Esophagus (tissue), 2 donors: Measurements from ENCODE around the gene C17orf107. TPM values are rescaled to one million over a fixed set of nuclear protein-coding genes. Genes with fewer than 3 reads are reported as not detected.

Experiments used
- H3K27ac ChIP-seq, 2 donors: one replicate each; pipeline ENCODE4 v1.5.1; 2013; ENCODE audit warnings: low read depth in 2 of 2, mild to moderate bottlenecking in 2 of 2, inconsistent platforms in 1 of 2, low read length in 1 of 2, moderate library complexity in 1 of 2
- H3K27me3 ChIP-seq, 2 donors: one replicate each; pipeline ENCODE4 v1.6.1; 2013; ENCODE audit warnings: low read length in 2 of 2, control low read depth in 1 of 2, mild to moderate bottlenecking in 1 of 2; ENCODE audit not compliant: insufficient read depth in 2 of 2, control insufficient read depth in 1 of 2
- H3K36me3 ChIP-seq, 2 donors: one replicate each; pipeline ENCODE4 v1.6.1; 2013; ENCODE audit warnings: low read length in 1 of 2; ENCODE audit not compliant: control insufficient read depth in 2 of 2, insufficient read depth in 2 of 2
- H3K4me1 ChIP-seq, 2 donors: one replicate each; pipeline ENCODE4 v1.6.1; 2013; ENCODE audit warnings: low read length in 1 of 2; ENCODE audit not compliant: control insufficient read depth in 2 of 2, insufficient read depth in 2 of 2
- H3K4me3 ChIP-seq, 2 donors: one replicate each; pipeline ENCODE4 v1.5.1; 2013; ENCODE audit warnings: low read length in 2 of 2, mild to moderate bottlenecking in 2 of 2, low read depth in 1 of 2, moderate library complexity in 1 of 2
- H3K9me3 ChIP-seq, 2 donors: one replicate each; pipeline ENCODE4 v1.6.1; 2013; ENCODE audit warnings: mild to moderate bottlenecking in 2 of 2, low read depth in 1 of 2, low read length in 1 of 2, moderate library complexity in 1 of 2; ENCODE audit not compliant: control insufficient read depth in 2 of 2, insufficient read depth in 1 of 2
- WGBS, 2 donors: extraction: QIAGEN DNeasy Blood & Tissue Kit; methylation state at CpG; one replicate each; pipeline ENCODE4 v1.1.7; 2013; 5-methylcytosine and 5-hydroxymethylcytosine counted together
- polyA plus RNA-seq, 2 donors: library from polyadenylated mRNA; stranded (reverse); fragments of 200-250 nt; gene quantifications; one replicate each; pipeline ENCODE4 v1.2.3, GENCODE V29; 2013
- donor health status: healthy with polysubstance abuse.
- donor health status: Bipolar disorder and iron deficiency.

Gene C17orf107
- polyA plus RNA-seq, 2 donors, result 0.58 to 0.71 TPM

GRCh38 chr17:4870855-4871254 lies 28.5 kb upstream of the C17orf107 start:
- Histone ChIP-seq H3K27ac (no peak overlapping the region), H3K36me3 (peaks cover 0 to 7% of the 10 kb centered on the region in 2 donors), H3K4me1 (no peaks in the 10 kb centered on the region), H3K9me3 (no peaks in the 10 kb centered on the region), H3K27me3 (no peaks in the 10 kb centered on the region), H3K4me3 (no peak overlapping the region)
- 87 to 89% methylated on average over 2 of the region's 2 CpGs for WGBS, 2 donors

DNA sequence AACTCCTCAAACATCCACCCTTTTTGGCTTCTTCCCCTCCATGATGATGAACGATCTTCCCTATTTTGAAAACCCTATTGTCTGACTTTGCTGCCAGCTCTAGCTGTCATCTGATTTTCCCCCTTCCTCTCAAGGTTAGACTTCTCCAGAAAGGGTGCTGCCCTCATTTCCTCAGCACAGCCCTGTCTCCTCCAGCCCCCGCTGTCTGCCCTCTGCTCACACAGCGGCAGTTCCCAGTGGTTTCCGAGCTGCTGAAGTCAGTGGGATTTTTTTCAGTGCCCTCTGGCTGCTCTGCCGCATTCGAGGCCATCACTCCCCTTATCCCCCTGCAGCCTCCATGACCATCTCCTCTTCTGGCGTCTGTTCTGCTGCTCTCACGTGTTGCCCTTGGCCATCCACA lies 26.6 kb upstream of the C17orf107 start:
- H3K27me3 ChIP-seq, result no peaks in the 10 kb centered on the region
- WGBS, 2 donors, result 58 to 61% methylated on average over 8 of the region's 8 CpGs
- H3K4me3 ChIP-seq, result no peak overlapping the region
- H3K36me3 ChIP-seq, result peaks cover 0 to 12% of the 10 kb centered on the region in 2 donors
- no peaks in the 10 kb centered on the region for H3K9me3 ChIP-seq
- H3K27ac ChIP-seq, result no peak overlapping the region
- no peaks in the 10 kb centered on the region for H3K4me1 ChIP-seq

GRCh38 chr17:4877089-4877488 lies 22.2 kb upstream of the C17orf107 start:
- Histone ChIP-seq H3K36me3 (peaks cover 10 to 38% of the 10 kb centered on the region in 2 donors), H3K4me1 (no peaks in the 10 kb centered on the region), H3K27me3 (no peaks in the 10 kb centered on the region), H3K9me3 (no peaks in the 10 kb centered on the region), H3K4me3 (no peak overlapping the region), H3K27ac (no peak overlapping the region)
- 54 to 77% methylated on average over 5 of the region's 5 CpGs for WGBS, 2 donors

DNA sequence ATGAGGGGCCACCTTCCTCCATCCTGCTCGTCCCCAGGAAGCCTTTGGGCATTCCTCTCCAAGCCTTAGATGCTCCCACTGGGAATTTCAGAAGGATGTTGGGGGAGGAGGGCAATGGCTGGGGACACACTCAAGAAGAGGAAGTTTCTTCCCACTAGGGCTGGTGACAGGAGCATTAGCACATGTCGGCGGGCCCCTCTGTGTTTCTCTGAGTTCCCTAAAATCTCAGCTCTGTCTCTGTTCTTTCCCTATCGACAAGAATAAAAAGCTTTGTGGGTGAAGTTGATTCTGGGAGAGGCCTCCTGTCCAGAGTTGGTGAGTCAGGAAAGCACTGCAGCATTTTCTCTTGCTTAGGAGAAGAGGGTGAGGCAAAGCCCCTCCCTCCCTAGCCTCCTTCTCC lies 19.7 kb upstream of the C17orf107 start:
- no peaks in the 10 kb centered on the region for H3K9me3 ChIP-seq
- H3K27me3 ChIP-seq, result no peaks in the 10 kb centered on the region
- no peaks in the 10 kb centered on the region for H3K4me1 ChIP-seq
- H3K27ac ChIP-seq, result no peak overlapping the region
- WGBS, 2 donors, result 72 to 84% methylated on average over 4 of the region's 4 CpGs
- H3K36me3 ChIP-seq, result peaks cover 10 to 47% of the 10 kb centered on the region in 2 donors
- no peak overlapping the region for H3K4me3 ChIP-seq

DNA sequence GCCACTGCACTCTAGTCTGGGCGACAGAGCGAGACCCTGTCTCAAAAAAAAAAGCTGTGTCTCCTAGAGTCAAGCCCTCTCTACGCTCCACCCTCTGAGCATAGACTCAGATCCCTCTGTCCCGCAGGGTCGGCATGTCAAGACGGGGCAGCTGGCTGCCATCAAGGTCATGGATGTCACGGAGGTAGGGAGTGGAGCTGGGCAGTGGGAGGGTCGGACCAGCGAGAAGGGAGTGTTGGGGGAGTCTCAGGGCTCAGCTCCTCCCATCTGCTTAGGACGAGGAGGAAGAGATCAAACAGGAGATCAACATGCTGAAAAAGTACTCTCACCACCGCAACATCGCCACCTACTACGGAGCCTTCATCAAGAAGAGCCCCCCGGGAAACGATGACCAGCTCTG lies 18.5 kb upstream of the C17orf107 start:
- peaks cover 14 to 60% of the 10 kb centered on the region in 2 donors for H3K36me3 ChIP-seq

GRCh38 chr17:4881761-4882555 lies 17.4 kb upstream of the C17orf107 start:
- no peaks in the 10 kb centered on the region for H3K9me3 ChIP-seq
- no peak overlapping the region for H3K4me3 ChIP-seq
- WGBS, 2 donors, result 32 to 35% methylated on average over 9 of the region's 9 CpGs
- no peaks in the 10 kb centered on the region for H3K4me1 ChIP-seq
- H3K36me3 ChIP-seq, result peaks cover 24 to 66% of the 10 kb centered on the region in 2 donors
- no peaks in the 10 kb centered on the region for H3K27me3 ChIP-seq
- peak overlapping the region; percentile 22 to 62 for H3K27ac ChIP-seq

More for the DNA sequence above, 18.5 kb upstream of the C17orf107 start:
- peak overlapping the region; percentile 22 to 62 for H3K27ac ChIP-seq
- H3K4me1 ChIP-seq, result no peaks in the 10 kb centered on the region
- H3K9me3 ChIP-seq, result no peaks in the 10 kb centered on the region
- H3K4me3 ChIP-seq, result no peak overlapping the region
- H3K27me3 ChIP-seq, result no peaks in the 10 kb centered on the region
- WGBS, 2 donors, result 69 to 71% methylated on average over 15 of the region's 15 CpGs

GRCh38 chr17:4884489-4884888 lies 14.8 kb upstream of the C17orf107 start:
- no peak overlapping the region for H3K4me3 ChIP-seq
- H3K9me3 ChIP-seq, result no peaks in the 10 kb centered on the region
- no peaks in the 10 kb centered on the region for H3K27me3 ChIP-seq
- H3K36me3 ChIP-seq, result peaks cover 15 to 61% of the 10 kb centered on the region in 2 donors
- 96% methylated on average over 4 of the region's 4 CpGs for WGBS, 2 donors
- H3K27ac ChIP-seq, result no peak overlapping the region
- no peaks in the 10 kb centered on the region for H3K4me1 ChIP-seq

GRCh38 chr17:4886830-4887229 lies 12.5 kb upstream of the C17orf107 start:
- 91 to 92% methylated on average over 12 of the region's 12 CpGs for WGBS, 2 donors

DNA sequence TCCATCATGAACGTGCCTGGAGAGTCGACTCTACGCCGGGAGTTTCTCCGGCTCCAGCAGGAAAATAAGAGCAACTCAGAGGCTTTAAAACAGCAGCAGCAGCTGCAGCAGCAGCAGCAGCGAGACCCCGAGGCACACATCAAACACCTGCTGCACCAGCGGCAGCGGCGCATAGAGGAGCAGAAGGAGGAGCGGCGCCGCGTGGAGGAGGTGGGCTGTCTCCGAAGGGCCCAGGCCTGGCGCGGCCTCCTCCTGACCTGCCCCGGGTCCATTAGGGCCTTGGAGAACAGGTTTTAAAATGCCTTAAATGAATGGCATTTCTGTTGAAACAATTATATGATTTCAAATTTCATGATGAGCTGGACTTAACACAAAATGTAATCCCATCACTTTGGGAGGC lies 11.8 kb upstream of the C17orf107 start:
- H3K36me3 ChIP-seq, result peaks cover 28 to 68% of the 10 kb centered on the region in 2 donors
- 88 to 89% methylated on average over 18 of the region's 18 CpGs for WGBS, 2 donors

More at GRCh38 chr17:4886830-4887229, 12.5 kb upstream of the C17orf107 start:
- Histone ChIP-seq H3K27ac (no peak overlapping the region), H3K4me1 (no peaks in the 10 kb centered on the region), H3K36me3 (peaks cover 28 to 68% of the 10 kb centered on the region in 2 donors), H3K27me3 (no peaks in the 10 kb centered on the region), H3K4me3 (no peak overlapping the region), H3K9me3 (no peaks in the 10 kb centered on the region)

More for the DNA sequence above, 11.8 kb upstream of the C17orf107 start:
- Histone ChIP-seq H3K4me1 (no peaks in the 10 kb centered on the region), H3K27ac (no peak overlapping the region), H3K27me3 (no peaks in the 10 kb centered on the region), H3K4me3 (no peak overlapping the region), H3K9me3 (no peaks in the 10 kb centered on the region)
